Amniotic epithelial cell (primary cell): ENCODE data around the gene AQP6.

ENCODE experiments used
- DNase-seq: peaks from one replicate; pipeline ENCODE4 v3.0.0-alpha.2; 2010; ENCODE audit warnings: low read depth

The AQP6 gene

DNA sequence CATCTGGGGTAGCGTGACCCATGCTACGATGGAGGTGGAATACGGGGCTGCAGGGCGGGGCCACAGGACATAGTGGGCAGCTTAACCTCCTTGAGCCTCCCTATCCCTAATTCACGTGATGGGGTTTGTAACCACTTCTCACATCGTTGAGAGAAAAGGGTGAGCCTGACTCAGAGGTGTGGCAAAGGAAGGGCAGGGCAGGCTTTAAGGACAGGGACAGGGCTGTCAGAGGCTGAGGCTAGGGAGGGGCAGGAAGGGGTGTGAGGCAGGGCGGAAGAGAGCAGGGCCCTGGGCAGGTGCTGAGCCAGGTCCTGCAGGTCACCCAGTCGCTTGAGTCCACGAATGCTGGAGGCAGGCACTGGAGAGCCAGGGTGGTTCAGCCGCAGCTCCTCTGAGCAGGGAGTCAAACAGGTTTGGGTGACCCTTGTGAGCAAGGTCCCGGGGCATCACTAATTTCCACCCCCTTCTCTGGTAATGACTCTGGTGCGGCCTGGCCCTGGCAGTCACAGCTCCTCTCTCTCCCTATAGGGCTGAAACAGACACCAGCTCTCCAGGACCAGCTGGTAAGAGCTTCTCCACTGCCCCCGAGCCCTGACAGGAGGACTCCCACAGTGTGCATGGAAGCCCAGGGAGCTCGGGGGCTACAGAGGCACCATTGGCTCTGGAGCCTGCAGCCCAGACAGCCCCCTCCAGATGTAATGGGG, 29.7 kb upstream of the AQP6 start:
- DNase-seq, result no peak

DNA sequence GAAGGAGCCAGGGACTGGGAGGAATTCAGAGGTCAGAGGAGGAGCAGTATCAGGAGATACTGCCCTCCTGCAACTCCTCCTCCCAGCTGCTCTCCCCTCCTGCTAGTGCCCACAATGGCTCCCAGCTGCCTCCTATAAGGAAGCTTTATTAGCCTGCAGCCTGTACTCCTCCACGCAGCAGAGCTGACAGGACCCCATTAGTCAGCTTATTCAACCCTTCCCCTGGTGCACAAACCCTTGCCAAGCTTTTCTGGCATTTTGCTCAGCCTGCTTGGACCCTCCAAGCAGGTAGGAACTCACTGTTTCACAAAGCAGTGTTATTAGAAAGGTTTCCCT, 29.2 kb upstream of the AQP6 start:
- no peak for DNase-seq

DNA sequence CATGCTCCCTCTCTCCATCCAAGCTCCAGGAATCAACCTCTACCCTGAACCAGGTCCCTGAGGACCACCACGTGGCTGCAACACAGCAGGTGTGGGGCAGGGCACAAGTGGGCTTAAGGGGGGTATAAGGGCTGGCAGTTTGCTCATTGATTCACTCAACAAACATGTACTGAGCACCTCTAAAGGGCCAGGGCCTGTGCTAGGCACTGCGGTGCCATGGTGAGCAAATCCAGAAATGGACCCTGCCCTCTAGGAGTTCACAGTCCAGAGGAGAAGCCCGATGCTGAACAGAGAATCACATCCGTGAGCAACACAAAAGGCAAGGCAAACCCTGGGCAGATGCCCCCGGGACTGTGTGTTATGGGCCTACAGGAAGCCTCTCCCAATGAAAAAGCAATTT, 28.7 kb upstream of the AQP6 start:
- DNase-seq, result no peak

DNA sequence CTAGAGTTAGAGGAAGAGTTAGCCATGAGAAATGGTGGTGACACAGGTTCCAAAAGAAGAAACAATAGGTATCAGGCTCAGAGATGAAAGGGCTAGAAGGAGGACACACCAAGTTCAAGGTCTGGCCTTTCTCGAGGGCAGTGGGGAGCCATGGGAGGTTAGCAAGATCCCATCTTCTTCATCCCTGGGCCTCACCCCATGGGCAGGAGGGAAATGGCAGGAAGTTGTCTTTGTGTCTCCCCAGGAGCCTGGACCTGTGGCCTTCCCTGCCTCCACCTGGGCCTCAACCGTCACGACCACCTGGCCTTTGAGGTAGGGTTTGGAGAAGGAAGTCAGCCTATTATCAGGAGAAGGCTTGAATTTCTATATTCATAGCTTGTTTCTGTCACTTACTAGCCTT, 28.0 kb upstream of the AQP6 start:
- no peak for DNase-seq

DNA sequence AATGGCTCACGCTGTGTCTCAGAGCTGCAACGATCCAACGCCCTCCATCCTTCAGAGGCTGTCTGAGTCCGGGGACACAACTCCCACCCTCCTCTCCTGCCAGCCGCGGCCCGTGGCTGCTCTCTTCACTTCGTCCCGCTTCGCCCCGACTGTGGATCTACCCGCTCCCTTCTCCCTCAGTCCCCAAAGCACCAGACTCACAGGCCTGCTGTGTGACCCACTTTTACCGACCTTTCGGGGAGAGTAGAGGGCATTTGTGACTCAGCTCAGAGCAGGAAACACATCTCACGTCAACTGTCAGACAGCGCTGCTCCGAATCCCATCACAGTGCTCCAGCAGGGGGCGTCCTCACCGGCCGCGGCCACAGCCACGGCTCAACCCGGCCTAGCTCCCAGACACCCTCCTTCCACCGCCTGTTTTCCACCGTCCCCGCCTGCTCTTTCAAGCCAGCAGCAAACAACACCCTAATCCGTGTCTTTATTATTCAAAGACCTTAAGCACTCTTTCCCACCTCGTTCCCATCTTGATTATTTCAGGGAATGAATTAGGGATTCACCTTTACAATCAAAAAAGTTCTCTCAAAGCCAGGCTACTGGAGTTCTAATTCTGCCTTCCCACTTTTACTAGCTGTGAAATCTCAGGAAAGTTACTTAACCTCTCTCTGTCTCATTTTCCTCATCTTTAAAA, 27.2 kb upstream of the AQP6 start:
- DNase-seq, result peak; percentile 71

DNA sequence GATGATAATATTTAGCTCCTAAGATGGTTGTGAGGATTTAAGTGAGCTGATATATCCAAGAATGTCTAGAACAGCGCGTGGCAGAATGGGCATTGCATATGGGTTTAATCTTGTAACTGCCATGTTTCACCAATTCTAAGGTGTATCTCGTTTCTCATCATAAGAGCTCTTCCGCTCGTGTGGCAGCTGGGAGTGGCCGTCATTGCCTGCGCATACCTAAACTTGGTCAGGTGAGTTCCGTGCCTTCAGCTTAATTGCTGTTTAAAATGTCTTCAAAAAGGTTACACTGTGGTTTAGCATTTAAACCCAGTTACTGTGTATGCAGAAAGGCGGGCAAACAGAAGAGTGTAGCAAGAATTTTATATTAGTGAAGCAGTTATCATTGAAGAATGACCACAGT, 26.7 kb upstream of the AQP6 start:
- no peak for DNase-seq

DNA sequence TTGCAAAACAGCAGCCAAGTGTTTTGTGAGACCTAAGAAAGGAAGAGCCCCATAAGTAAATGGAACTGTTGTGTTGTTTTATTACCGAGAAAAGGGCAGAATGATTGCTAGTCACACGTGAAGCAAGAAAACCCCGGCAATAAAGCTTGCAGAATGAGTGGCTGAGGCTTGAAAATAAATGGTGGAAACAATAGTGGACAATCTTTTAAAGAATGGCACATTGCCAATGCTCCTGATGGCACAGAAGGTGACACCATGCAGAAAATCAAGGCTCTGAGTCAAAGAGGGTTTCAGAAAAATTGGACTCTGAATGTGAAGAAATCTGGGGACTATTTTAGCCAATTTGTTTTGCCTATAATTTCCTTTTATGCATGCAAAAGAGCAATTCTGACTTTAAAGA, 26.2 kb upstream of the AQP6 start:
- no peak for DNase-seq

DNA sequence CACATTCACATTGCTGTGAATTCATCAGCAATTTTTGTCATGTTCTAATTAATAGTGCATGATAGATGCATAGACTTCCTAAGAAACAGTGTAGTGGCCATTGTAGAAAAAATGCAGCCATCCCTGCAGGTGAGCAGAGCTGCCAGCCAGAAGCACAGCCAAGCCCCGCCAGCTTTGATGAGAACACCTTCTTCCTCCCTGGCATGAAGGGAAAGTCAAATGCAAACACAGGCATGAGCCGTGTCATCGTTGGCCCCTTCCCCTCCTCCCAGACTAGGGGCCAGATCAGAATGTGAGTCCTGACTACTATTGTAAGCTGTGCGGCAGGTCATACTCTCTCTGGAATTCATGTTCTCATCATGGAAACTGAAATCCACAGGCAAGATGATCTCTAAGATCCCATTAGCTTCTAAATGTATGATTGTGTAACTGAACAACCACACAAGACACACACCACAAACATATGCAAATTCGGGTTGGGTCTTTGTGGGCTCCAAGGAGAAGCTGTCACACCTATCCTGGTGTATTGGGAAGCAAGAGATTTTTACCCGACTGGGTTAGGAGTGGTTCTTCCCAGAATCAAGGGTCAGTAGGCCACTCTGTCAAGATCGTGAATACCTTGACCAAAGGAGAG, 25.0 kb upstream of the AQP6 start:
- DNase-seq, result no peak

DNA sequence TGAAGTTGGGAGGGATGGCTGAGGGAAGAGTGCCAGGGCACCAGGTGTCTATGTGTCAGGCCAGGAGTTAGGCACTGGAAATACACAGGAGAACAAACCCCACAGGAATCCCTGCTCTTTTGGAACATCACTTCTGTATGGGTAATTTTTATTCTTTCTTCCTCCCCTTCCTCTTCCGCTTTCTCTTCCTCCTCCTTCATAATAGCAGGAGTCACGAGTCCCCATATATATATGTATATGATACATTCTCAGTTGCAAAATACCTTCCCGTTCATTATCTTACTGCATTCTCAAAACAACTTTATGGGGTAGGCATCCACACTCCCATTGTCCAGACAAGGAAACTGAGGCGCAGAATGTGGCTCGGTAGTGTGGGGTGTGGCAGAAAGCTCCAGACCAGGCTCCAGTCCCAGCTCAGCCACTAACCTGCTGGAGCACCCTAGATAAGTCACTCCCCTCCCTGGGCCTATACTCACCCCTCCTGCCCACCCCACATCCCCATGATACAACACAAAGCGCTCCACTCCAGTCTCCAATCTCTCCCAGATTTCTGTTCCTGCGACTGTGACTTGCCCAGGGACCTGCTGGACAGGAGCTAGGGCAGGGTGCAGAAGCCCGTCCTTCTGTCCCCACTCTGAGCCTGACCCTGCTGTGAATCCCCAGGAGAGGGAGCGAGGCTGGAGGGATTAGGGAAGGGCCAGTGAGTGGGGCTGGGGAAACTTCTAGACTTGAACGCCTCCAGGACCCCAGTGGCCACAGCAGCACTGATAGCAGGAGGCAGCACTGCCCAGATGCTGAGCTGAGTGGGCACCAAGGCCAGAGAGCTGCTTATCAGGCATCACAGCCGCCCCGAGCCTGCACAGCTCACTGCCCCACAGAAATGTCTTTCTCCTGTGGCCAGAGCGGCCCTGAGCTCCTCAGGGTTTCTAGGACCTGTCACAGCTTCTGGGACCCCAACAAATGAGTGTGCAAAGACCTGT, 23.6 kb upstream of the AQP6 start:
- no peak for DNase-seq

DNA sequence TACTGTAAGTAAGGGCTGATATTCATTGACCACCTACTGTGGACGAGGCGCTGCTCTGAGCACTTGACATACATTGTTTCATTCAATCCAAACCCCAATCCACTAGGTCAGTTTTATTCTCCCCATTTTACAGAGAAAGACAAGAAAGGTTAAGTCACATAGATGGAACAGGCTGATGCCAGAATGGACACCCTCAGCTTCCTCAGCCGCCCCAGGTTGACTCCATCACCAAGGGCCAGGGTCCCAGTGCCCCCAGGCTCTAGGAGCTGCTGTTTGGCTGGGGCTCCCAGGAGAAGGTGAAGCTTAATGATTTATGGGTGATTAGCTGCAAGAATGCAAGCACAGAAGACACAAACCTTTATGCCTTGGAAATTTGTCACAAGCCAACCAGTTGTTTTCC, 22.9 kb upstream of the AQP6 start:
- no peak for DNase-seq

DNA sequence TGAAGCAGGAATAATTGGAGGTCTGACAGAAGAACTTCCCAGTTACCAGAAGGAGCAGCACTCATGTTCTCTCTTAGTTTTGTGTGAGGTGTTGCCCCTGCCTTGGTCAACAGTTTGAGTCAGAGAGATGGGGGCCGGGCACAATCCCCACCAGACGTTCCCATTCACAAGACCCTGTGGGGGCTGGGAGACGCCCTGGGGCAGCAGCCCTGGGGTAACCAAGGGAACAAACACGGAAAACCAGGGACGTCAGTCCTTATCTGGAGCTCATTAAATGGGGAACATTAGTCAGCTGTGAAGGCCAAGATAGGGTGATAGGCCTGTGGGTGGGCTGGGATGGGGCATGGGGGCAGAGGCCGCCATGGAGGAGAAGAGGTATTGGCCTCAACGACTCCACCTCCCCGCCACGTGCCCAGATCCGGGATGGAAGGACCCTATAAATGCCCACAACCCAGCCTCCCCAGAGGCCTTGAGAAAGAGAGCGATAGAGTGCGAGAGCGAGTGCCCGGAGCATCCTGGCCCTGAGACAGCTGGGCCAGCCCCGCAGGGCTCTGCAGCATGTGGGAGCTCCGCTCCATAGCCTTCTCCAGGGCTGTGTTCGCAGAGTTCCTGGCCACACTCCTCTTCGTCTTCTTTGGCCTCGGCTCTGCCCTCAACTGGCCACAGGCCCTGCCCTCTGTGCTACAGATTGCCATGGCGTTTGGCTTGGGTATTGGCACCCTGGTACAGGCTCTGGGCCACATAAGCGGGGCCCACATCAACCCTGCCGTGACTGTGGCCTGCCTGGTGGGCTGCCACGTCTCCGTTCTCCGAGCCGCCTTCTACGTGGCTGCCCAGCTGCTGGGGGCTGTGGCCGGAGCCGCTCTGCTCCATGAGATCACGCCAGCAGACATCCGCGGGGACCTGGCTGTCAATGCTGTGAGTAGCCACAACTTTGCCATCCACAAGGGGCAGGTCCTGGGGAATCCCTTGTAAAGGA, 22.2 kb upstream of the AQP6 start, which contains the start of gene AQP2:
Gene AQP2 (plus strand): TSS at position 465 of the 979 bp plus-strand sequence. CDS start 94 bp downstream, at position 559.
- peak; percentile 57 for DNase-seq

DNA sequence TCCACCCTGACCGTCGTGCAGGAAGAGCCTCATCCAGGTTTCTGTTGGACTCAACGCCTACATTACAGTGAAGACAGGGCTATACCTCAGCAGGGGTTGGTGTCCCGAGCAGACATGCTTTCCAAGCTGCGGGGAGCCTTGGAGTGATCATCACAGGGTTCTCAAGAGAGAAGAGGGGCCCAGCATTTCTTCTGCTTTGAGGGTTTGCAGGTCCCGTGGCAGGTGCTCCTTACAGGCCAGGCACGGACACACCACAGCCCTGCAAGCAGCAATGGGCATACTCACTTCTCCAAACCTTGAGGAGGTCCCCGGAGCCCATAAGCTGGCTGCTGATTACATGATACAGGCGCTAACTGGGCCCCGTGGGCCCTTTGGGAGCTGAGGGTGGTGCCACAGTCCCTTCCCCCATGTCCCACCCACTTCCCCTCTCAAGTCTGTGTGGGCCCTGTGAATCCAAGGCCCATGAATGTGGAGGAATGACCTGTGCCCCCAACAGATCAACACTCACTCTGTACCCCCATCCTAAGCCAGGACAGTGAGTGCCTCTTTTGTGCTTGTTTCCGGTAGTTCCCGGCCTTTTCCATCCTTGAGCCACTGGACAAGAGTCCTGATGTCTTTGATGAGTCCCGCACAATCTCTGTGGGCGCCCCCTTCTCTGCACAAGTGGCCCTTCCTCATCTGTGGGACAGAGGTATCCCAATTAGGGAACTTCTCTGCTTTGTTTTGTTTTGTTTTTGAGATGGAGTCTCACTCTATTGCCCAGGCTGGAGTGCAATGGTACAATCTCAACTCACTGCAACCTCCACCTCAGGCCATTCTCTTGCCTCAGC, 21.1 kb upstream of the AQP6 start:
- DNase-seq, result no peak

DNA sequence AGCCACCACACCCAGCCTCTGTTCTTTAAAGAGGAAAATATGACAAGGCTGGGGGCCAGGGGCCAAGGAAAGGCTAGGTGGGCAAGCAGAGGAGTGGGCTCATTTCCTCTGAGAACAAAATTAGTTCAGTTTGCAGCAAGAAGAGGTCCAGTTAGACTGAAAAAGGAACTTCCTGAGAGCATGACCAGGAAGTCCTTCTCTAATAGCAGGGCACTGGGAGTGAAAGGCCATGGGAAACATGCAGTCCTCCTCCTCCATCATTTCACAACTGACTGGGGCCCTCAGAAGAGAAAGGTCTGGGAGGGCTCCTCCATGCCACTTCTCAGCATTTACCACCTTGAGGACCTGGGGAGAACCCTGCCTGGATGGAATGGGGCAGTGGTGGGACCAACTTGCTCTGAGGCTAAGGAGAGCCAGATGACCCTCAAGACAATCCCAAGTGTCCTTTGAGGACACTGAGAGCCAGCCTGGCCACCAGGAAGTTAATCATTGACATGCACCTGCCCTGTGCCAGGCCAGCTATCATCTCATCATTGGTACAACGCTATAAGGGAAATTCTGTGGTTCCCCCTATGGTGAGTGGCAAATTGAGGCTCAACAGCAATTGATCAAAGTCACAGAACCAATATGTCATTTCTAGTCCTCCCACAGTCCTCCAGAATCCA, 20.2 kb upstream of the AQP6 start:
- peak; percentile 24 for DNase-seq

DNA sequence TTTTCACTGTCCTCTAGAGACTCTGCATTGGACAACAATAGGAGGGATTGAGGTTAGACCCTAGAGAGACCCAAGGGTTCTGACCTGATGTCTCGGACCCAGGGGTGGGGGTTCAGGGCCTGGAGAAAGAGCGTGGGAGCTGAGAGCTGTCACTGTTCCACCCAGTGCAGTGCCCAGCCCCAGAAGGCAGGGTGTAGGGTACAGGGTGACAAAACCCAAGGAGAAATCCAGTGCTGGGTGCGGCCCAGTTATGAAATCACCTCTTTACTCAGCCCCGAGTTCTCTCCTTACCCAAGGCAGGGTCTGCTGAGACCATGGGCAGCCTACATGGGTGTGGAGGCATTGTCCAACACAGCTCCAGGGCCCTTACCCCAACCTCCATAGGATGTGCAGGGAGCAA, 19.6 kb upstream of the AQP6 start:
- no peak for DNase-seq

DNA sequence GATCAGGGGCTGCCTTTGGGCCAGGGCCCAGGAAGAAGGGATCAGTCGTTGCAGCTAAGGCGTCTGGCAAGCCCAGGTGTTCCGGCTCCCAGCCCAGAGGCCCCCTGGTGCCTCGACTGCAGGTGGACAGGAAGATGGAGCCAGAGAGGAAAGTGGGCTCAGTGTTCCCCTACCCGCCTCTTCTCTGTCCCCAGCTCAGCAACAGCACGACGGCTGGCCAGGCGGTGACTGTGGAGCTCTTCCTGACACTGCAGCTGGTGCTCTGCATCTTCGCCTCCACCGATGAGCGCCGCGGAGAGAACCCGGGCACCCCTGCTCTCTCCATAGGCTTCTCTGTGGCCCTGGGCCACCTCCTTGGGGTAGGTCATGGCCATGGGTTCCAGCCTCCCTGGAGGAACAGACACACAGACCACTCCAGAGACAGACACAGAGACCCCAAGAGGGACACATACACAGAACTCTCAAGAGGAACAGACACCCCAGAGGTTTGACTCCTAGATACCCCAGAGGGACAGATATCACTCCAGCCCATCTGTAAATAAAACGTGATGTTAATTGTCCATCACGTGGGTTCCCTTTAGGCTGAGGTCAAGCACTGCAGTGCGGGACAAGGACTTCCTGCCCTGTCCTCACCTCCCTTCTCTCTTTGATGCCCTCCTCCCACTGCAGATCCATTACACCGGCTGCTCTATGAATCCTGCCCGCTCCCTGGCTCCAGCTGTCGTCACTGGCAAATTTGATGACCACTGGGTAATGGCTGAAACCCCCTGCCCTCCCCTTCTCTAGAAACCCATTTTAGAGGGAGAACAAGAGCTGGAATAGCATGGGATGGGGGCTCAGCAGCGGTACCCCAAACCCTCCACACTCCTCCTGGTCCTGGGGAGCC, 18.5 kb upstream of the AQP6 start:
- DNase-seq, result no peak

DNA sequence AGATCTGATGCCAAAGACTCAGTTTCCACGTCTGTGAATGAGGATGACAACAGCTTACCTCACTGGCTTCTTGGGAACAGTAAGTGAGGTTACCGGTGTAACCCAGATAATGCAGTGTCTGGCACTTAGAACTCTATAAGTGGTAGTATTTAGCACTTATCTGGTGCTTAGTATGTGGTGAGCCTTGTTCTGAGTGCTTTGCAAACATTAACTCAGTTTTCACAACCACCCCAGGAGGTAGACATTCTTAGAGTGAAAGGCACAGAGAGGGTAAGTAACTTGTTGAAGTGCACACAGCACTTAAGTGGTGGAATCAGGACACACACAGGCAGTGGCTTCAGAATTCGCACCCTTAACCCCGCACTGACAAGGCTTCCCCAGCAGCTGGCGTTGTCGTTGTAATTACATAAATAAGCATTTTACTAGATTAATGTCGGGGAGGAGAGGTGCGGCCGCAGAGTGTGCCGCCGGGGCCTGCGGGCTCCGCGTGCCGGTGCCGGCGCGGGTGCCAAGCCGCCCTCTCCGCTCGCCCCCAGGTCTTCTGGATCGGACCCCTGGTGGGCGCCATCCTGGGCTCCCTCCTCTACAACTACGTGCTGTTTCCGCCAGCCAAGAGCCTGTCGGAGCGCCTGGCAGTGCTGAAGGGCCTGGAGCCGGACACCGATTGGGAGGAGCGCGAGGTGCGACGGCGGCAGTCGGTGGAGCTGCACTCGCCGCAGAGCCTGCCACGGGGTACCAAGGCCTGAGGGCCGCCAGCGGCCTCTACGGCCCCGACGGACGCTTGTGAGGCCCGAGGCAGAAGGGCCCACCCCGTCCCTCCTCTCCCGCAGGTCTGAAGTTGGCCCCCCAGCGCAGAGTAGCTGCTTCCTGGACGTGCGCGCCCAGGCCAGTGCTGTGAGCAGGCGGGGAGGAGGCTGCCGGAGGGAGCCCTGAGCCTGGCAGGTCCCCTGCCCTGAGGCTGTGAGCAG, 17.6 kb upstream of the AQP6 start:
- DNase-seq, result no peak

DNA sequence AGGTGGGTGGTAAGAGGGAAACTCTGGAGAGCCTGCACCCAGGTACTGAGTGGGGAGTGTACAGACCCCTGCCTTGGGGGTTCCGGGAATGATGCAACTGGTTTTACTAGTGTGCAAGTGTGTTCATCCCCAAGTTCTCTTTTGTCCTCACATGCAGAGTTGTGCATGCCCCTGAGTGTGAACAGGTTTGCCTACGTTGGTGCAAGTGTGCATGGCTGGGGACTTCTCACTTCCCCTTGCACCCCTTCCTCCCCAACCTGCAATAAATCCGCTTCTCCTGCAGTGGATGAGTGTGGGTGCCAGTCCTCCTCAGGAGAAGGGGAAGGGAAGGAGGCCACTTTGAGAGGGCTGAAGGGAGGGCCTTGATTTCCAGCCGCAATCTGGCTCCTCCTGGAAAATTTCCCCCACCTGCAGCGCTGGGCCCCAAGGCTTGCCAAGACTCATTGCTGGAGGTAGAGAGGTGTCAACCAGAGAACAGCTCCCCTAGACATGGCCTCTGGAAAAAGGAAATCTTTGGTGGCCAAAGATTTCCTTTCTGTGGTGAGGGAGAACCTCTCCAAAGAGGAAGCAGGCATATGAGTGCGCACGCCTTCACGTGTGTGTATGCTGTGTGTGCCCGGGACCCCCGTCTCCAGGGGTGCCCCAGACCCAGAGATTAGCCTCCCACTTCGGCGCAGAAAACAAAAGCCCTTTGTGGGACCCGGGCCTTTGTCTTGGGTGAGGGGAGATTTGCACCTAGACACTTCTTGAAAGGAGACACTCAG, 16.7 kb upstream of the AQP6 start:
- no peak for DNase-seq
